Naive B cell (primary cell): Measurements from ENCODE around the gene ZBTB16. TPM values are rescaled to one million over a fixed set of nuclear protein-coding genes. Genes with fewer than 3 reads are reported as not detected.
A peak's percentile ranks its signal among the peaks of the same experiment; 100 is the strongest.

Experiments used
- ATAC-seq, 2 donors: fragments of 150-1000 bp; cut with Tn5 transposase; 2 replicates each; pipeline ENCODE4 v1.10.0; 2021; ENCODE audit warnings: low read depth in 2 of 2, mild to moderate bottlenecking in 2 of 2, moderate library complexity in 2 of 2
- DNase-seq: peaks from one replicate; pipeline ENCODE4 v3.0.0; 2022
- H3K27ac Mint-ChIP-seq, 6 donors: one replicate each; pipeline ENCODE4 v1.8.0; 2020 to 2022; ENCODE audit warnings: mild to moderate bottlenecking in 6 of 6, mixed read lengths in 6 of 6, moderate library complexity in 5 of 6, inconsistent platforms in 2 of 6
- H3K27me3 Mint-ChIP-seq, 3 donors: one replicate each; pipeline ENCODE4 v1.8.0; 2021 to 2022; ENCODE audit warnings: mixed read lengths in 3 of 3, mild to moderate bottlenecking in 1 of 3
- H3K36me3 Mint-ChIP-seq, 2 donors: one replicate each; pipeline ENCODE4 v1.8.0; 2020 to 2022; ENCODE audit warnings: mixed read lengths in 2 of 2, inconsistent platforms in 1 of 2, mild to moderate bottlenecking in 1 of 2
- H3K4me1 Mint-ChIP-seq, 3 donors: one replicate each; pipeline ENCODE4 v1.8.0; 2020 to 2022; ENCODE audit warnings: mixed read lengths in 3 of 3, inconsistent platforms in 1 of 3, mild to moderate bottlenecking in 1 of 3, moderate library complexity in 1 of 3
- H3K4me3 Mint-ChIP-seq, 8 donors: one replicate each; pipeline ENCODE4 v1.8.0; 2020 to 2022; ENCODE audit warnings: mild to moderate bottlenecking in 8 of 8, mixed read lengths in 8 of 8, moderate library complexity in 8 of 8, inconsistent platforms in 2 of 8
- H3K9me3 Mint-ChIP-seq, 7 donors: one replicate each; pipeline ENCODE4 v1.8.0; 2020 to 2022; ENCODE audit warnings: mixed read lengths in 7 of 7, mild to moderate bottlenecking in 5 of 7, inconsistent platforms in 2 of 7, moderate library complexity in 1 of 7
- polyA plus RNA-seq, 6 donors: library from polyadenylated mRNA; unstranded; fragments of 300-500 nt; fragmentation: Illumina TruSeq; gene quantifications; one replicate each; pipeline ENCODE4 v1.2.3, GENCODE V29; 2021; ENCODE audit warnings: low read depth in 6 of 6

The ZBTB16 gene
- polyA plus RNA-seq, 6 donors from 2014 or later, result 10.0 to 178 (median 50.5) TPM

- Mint-ChIP-seq H3K36me3 (peaks cover 0 to 3% of the 10 kb centered on the region in 2 donors), H3K27ac (peak overlapping the region in 3 of 6 donors; percentile 21 to 66 (median 65)), H3K4me1 (peaks cover 77 to 99% (median 98%) of the 10 kb centered on the region in 3 donors), H3K9me3 (no peaks in the 10 kb centered on the region), H3K4me3 (peak overlapping the region in 3 of 8 donors; percentile 29 to 79 (median 78)), H3K27me3 (no peaks in the 10 kb centered on the region)
- no peak for ATAC-seq
- DNase-seq, result no peak
Measured at GRCh38 chr11:114169821-114170220, 110.3 kb downstream of the ZBTB16 start.

GRCh38 chr11:114170226-114170625 is 110.7 kb downstream of the ZBTB16 start:
- DNase-seq (no peak), ATAC-seq (no peak)
- no peaks in the 10 kb centered on the region for H3K9me3 Mint-ChIP-seq
- H3K4me3 Mint-ChIP-seq, result peak overlapping the region in 1 of 8 donors; percentile 78
- H3K27me3 Mint-ChIP-seq, result no peaks in the 10 kb centered on the region
- H3K27ac Mint-ChIP-seq, result peak overlapping the region in 2 of 6 donors; percentile 28 to 66
- H3K36me3 Mint-ChIP-seq, result no peaks in the 10 kb centered on the region
- peaks cover 74 to 99% (median 95%) of the 10 kb centered on the region in 3 donors for H3K4me1 Mint-ChIP-seq

GRCh38 chr11:114171257-114172054 is 111.9 kb downstream of the ZBTB16 start:
- Mint-ChIP-seq H3K27me3 (no peaks in the 10 kb centered on the region), H3K9me3 (no peaks in the 10 kb centered on the region), H3K4me1 (peaks cover 72 to 98% (median 95%) of the 10 kb centered on the region in 3 donors), H3K4me3 (peak overlapping the region in 7 of 8 donors; percentile 43 to 80 (median 60)), H3K36me3 (no peaks in the 10 kb centered on the region), H3K27ac (peak overlapping the region; percentile 31 to 93 (median 80))
- no peak for DNase-seq
- ATAC-seq, result no peak

- Mint-ChIP-seq H3K4me1 (peaks cover 69 to 96% (median 93%) of the 10 kb centered on the region in 3 donors), H3K9me3 (no peaks in the 10 kb centered on the region), H3K36me3 (no peaks in the 10 kb centered on the region), H3K27ac (peak overlapping the region in 5 of 6 donors; percentile 76 to 93 (median 84)), H3K4me3 (peak overlapping the region; percentile 4 to 75 (median 65)), H3K27me3 (no peaks in the 10 kb centered on the region)
- ATAC-seq, result peak; percentile 34 to 40
- DNase-seq, result no peak
Measured at GRCh38 chr11:114172055-114172861, 112.7 kb downstream of the ZBTB16 start.

- peak overlapping the region in 5 of 8 donors; percentile 60 to 81 (median 71) for H3K4me3 Mint-ChIP-seq
Measured at GRCh38 chr11:114172871-114173444, 113.4 kb downstream of the ZBTB16 start.

GRCh38 chr11:114173843-114174242 is 114.3 kb downstream of the ZBTB16 start:
- H3K4me3 Mint-ChIP-seq, result peak overlapping the region in 2 of 8 donors; percentile 60 to 81
- H3K9me3 Mint-ChIP-seq, result no peaks in the 10 kb centered on the region
- peaks cover 69 to 96% (median 88%) of the 10 kb centered on the region in 3 donors for H3K4me1 Mint-ChIP-seq
- H3K36me3 Mint-ChIP-seq, result no peaks in the 10 kb centered on the region
- DNase-seq (no peak), ATAC-seq (no peak)
- H3K27ac Mint-ChIP-seq, result peak overlapping the region in 3 of 6 donors; percentile 13 to 76 (median 53)
- no peaks in the 10 kb centered on the region for H3K27me3 Mint-ChIP-seq

More at GRCh38 chr11:114172871-114173444, 113.4 kb downstream of the ZBTB16 start:
- Mint-ChIP-seq H3K9me3 (no peaks in the 10 kb centered on the region), H3K27me3 (no peaks in the 10 kb centered on the region), H3K27ac (peak overlapping the region in 5 of 6 donors; percentile 21 to 87 (median 73)), H3K36me3 (no peaks in the 10 kb centered on the region), H3K4me1 (peaks cover 69 to 96% (median 88%) of the 10 kb centered on the region in 3 donors)
- DNase-seq (no peak), ATAC-seq (no peak)

GRCh38 chr11:114174712-114175495 is 115.4 kb downstream of the ZBTB16 start:
- ATAC-seq (no peak), DNase-seq (no peak)
- no peaks in the 10 kb centered on the region for H3K36me3 Mint-ChIP-seq
- no peak overlapping the region for H3K4me3 Mint-ChIP-seq
- H3K4me1 Mint-ChIP-seq, result peaks cover 69 to 96% (median 88%) of the 10 kb centered on the region in 3 donors
- H3K27me3 Mint-ChIP-seq, result no peaks in the 10 kb centered on the region
- H3K9me3 Mint-ChIP-seq, result no peaks in the 10 kb centered on the region
- H3K27ac Mint-ChIP-seq, result peak overlapping the region in 4 of 6 donors; percentile 47 to 69 (median 62)

- Mint-ChIP-seq H3K9me3 (no peaks in the 10 kb centered on the region), H3K27ac (peak overlapping the region in 5 of 6 donors; percentile 24 to 68 (median 57)), H3K4me1 (peaks cover 74 to 98% (median 89%) of the 10 kb centered on the region in 3 donors), H3K4me3 (no peak overlapping the region), H3K36me3 (no peaks in the 10 kb centered on the region), H3K27me3 (no peaks in the 10 kb centered on the region)
- no peak for ATAC-seq
- DNase-seq, result no peak
Measured at GRCh38 chr11:114175706-114176105, 116.2 kb downstream of the ZBTB16 start.

- H3K4me1 Mint-ChIP-seq, result peaks cover 77 to 98% (median 89%) of the 10 kb centered on the region in 3 donors
- ATAC-seq, result no peak
- H3K36me3 Mint-ChIP-seq, result no peaks in the 10 kb centered on the region
- H3K27me3 Mint-ChIP-seq, result no peaks in the 10 kb centered on the region
- no peaks in the 10 kb centered on the region for H3K9me3 Mint-ChIP-seq
- peak overlapping the region in 1 of 8 donors; percentile 25 for H3K4me3 Mint-ChIP-seq
- H3K27ac Mint-ChIP-seq, result peak overlapping the region in 4 of 6 donors; percentile 28 to 77 (median 46)
- no peak for DNase-seq
Measured at GRCh38 chr11:114176321-114176720, 116.8 kb downstream of the ZBTB16 start.

GRCh38 chr11:114178656-114179055 is 119.1 kb downstream of the ZBTB16 start:
- Mint-ChIP-seq H3K9me3 (no peaks in the 10 kb centered on the region), H3K4me3 (peak overlapping the region in 6 of 8 donors; percentile 2 to 89 (median 71)), H3K36me3 (no peaks in the 10 kb centered on the region), H3K27ac (peak overlapping the region; percentile 93 to 99 (median 97)), H3K4me1 (peaks cover 77 to 98% (median 89%) of the 10 kb centered on the region in 3 donors), H3K27me3 (no peaks in the 10 kb centered on the region)
- ATAC-seq (no peak), DNase-seq (no peak)

- DNase-seq (peak; percentile 50), ATAC-seq (peak; percentile 37 to 42)
- Mint-ChIP-seq H3K4me1 (peaks cover 76 to 96% (median 86%) of the 10 kb centered on the region in 3 donors), H3K9me3 (no peaks in the 10 kb centered on the region), H3K27me3 (no peaks in the 10 kb centered on the region), H3K36me3 (no peaks in the 10 kb centered on the region), H3K27ac (peak overlapping the region; percentile 93 to 99 (median 97)), H3K4me3 (peak overlapping the region; percentile 42 to 89 (median 71))
Measured at GRCh38 chr11:114179234-114179941, 119.9 kb downstream of the ZBTB16 start.
